K562 (cell line): ENCODE measurements around the gene NYAP1. TPM values are rescaled to one million over a fixed set of nuclear protein-coding genes. Genes with fewer than 3 reads are reported as not detected.

ENCODE experiments used
- ATAC-seq: fragments of 200-7000 bp; cut with Tn5 transposase; 3 replicates; pipeline ENCODE4 v1.9.1; 2020; ENCODE audit warnings: moderate library complexity
- BruUV-seq: library from RNA; stranded (reverse); fragments of 400-500 nt; replicated peaks from 2 replicates; lab custom pipeline; 2021; lab: Mats Ljungman, UMichigan
- CTCF ChIA-PET: fragments of 300-600 bp; formaldehyde crosslinking; extraction: SDS; loops from one replicate; lab custom pipeline; 2021; ENCODE audit warnings: low intra/inter-chr PET ratio; lab: Yijun Ruan, JAX
- POLR2A ChIA-PET: fragments of 300-600, 350-650 bp; sonication (Branson Sonifier 250); formaldehyde crosslinking; extraction: SDS; loops from one replicate; lab custom pipeline; 2021; ENCODE audit warnings: antibody characterized with exemption, inconsistent platforms; lab: Yijun Ruan, JAX
- DNase-seq, 4 experiments: peaks; one replicate each; pipeline versions ENCODE4 v3.0.0 to v3.0.0-alpha.2; 2011 to 2018; ENCODE audit warnings: low spot score in 3 of 4, mixed read lengths in 3 of 4; ENCODE audit errors: extremely low read depth in 1 of 4
- FAIRE-seq: peaks from 2 replicates; lab custom pipeline; 2011; peaks lifted over from hg19 to GRCh38; lab: Jason Lieb, UNC
- H2AFZ ChIP-seq: 2 replicates; pipeline ENCODE4 v1.6.0; 2011; ENCODE audit warnings: low read depth, low read length, control low read depth, inconsistent platforms
- H3K27ac ChIP-seq: fragments of 200-600 bp; 3 replicates; pipeline ENCODE4 v1.8.0; 2011; ENCODE audit warnings: low read depth, mild to moderate bottlenecking, control low read depth, inconsistent platforms, low read length, moderate library complexity, mixed read lengths; ENCODE audit errors: extremely low read depth
- H3K27me3 ChIP-seq, 2 experiments: fragments of 300-600 bp in 1 of 2; 2 replicates in 1 of 2; 3 replicates in 1 of 2; pipeline versions ENCODE4 v1.6.0 to v1.8.0; 2011; ENCODE audit warnings: inconsistent platforms in 2 of 2, low read length in 2 of 2, mild to moderate bottlenecking in 1 of 2, mixed read lengths in 1 of 2, moderate library complexity in 1 of 2; ENCODE audit not compliant: control insufficient read depth in 2 of 2, insufficient read depth in 2 of 2
- H3K36me3 ChIP-seq: fragments of 300-600 bp; 3 replicates; pipeline ENCODE4 v1.8.0; 2011; ENCODE audit warnings: mild to moderate bottlenecking, low read length, inconsistent platforms; ENCODE audit not compliant: control insufficient read depth, insufficient read depth
- H3K4me1 ChIP-seq, 2 experiments: fragments of 200-600 bp in 1 of 2; replicated peaks in 1 of 2; 2 replicates in 1 of 2; 3 replicates in 1 of 2; pipeline versions ENCODE4 v1.5.1 to v1.8.0; 2011; ENCODE audit warnings: inconsistent platforms in 2 of 2, low read length in 2 of 2, mild to moderate bottlenecking in 1 of 2, mixed read lengths in 1 of 2, moderate library complexity in 1 of 2; ENCODE audit not compliant: control insufficient read depth in 2 of 2, insufficient read depth in 2 of 2
- H3K4me2 ChIP-seq: 2 replicates; pipeline ENCODE4 v1.6.1; 2011; ENCODE audit warnings: low read length, control low read depth, inconsistent platforms, mixed read lengths; ENCODE audit not compliant: insufficient read depth
- H3K4me3 ChIP-seq: fragments of 200-600 bp; sonication (generic), shearing (Covaris generic); 2 replicates; pipeline ENCODE4 v1.5.1; 2016; ENCODE audit warnings: control low read depth, inconsistent platforms
- H3K79me2 ChIP-seq: fragments of 200-600 bp; 3 replicates; pipeline ENCODE4 v1.8.0; 2011; ENCODE audit warnings: low read length, inconsistent platforms; ENCODE audit not compliant: control insufficient read depth, insufficient read depth
- H3K9ac ChIP-seq, 2 experiments: 2 replicates each; pipeline versions ENCODE4 v1.6.0 to v1.6.1; 2011; ENCODE audit warnings: low read depth in 2 of 2, low read length in 2 of 2, control low read depth in 1 of 2, inconsistent platforms in 1 of 2, mild to moderate bottlenecking in 1 of 2, mixed read lengths in 1 of 2; ENCODE audit not compliant: insufficient read depth in 1 of 2
- H3K9me1 ChIP-seq: one replicate; pipeline ENCODE4 v1.6.0; 2011; ENCODE audit warnings: inconsistent platforms, mild to moderate bottlenecking, low read length, moderate library complexity; ENCODE audit not compliant: control insufficient read depth, insufficient read depth
- H3K9me3 ChIP-seq: replicated peaks from 2 replicates; pipeline ENCODE4 v1.5.1; 2011; ENCODE audit warnings: low read depth, low read length, inconsistent platforms; ENCODE audit not compliant: control insufficient read depth, insufficient read depth
- H4K20me1 ChIP-seq: replicated peaks from 2 replicates; pipeline ENCODE4 v1.6.1; 2011; ENCODE audit warnings: low read length, inconsistent platforms, mixed read lengths; ENCODE audit not compliant: control insufficient read depth, insufficient read depth
- DPF2 ChIP-seq: fragments of 450-650 bp; IDR thresholded peaks from 2 replicates; pipeline ENCODE4 v1.6.1; 2016
- ELF2 ChIP-seq: fragments of 250-450 bp; sonication (Bioruptor Pico); IDR thresholded peaks from 2 replicates; pipeline ENCODE4 v1.5.0; 2021; ENCODE audit warnings: mild to moderate bottlenecking
- FOXK2 ChIP-seq, 2 experiments: fragments of 450-650 bp; IDR thresholded peaks in 1 of 2; conservative IDR thresholded peaks in 1 of 2; 2 replicates each; pipeline ENCODE4 v1.6.1; 2016; ENCODE audit warnings: low read depth in 2 of 2, mild to moderate bottlenecking in 1 of 2
- KAT8 ChIP-seq: fragments of 450-650 bp; IDR thresholded peaks from 2 replicates; pipeline ENCODE4 v1.6.1; 2016; ENCODE audit warnings: low read depth, mild to moderate bottlenecking
- NFE2 ChIP-seq: IDR thresholded peaks from 2 replicates; pipeline ENCODE4 v1.6.1; 2014; ENCODE audit warnings: antibody characterized with exemption, low read depth
- ZBTB11 ChIP-seq, 3 experiments: fragments of 200-800 bp in 1 of 3; fragments of 250-450 bp in 1 of 3; fragments of 450-650 bp in 1 of 3; sonication (Bioruptor Pico) in 1 of 3; sonication (Bioruptor generic) in 1 of 3; formaldehyde crosslinking in 1 of 3; IDR thresholded peaks; 2 replicates each; pipeline versions ENCODE4 v1.6.1 to v1.8.0; 2016 to 2022; ENCODE audit warnings: mild to moderate bottlenecking in 2 of 3, missing genetic modification characterization in 2 of 3, missing compliant biosample characterization in 1 of 3, moderate library complexity in 1 of 3
- ZBTB9 ChIP-seq: fragments of 450-650 bp; formaldehyde crosslinking; IDR thresholded peaks from 2 replicates; pipeline ENCODE4 v1.4.0; 2020; ENCODE audit warnings: mild to moderate bottlenecking, moderate library complexity
- WGBS: fragments of 100-300 bp; shearing (Covaris generic); methylation state at CpG from one replicate; pipeline ENCODE4 v1.1.6; 2016; ENCODE audit warnings: low coverage, mixed read lengths; ENCODE audit not compliant: insufficient coverage; ENCODE audit errors: missing lambda C conversion rate; 5-methylcytosine and 5-hydroxymethylcytosine counted together
- in situ Hi-C: fragments of 300-500 bp; cut with MboI; formaldehyde crosslinking; loops from 4 replicates; pipeline ENCODE4 v1.15.0; 2018; ENCODE audit warnings: inconsistent platforms, mixed read lengths
- intact Hi-C: fragments of 100-400 bp; cut with micrococcal nuclease; formaldehyde crosslinking; loops from 2 replicates; pipeline ENCODE4 v1.14.2; 2022
- polyA plus RNA-seq, 8 experiments: library from polyadenylated mRNA; depleted of rRNA in 4 of 8; stranded (reverse) in 5 of 8; unstranded in 3 of 8; fragments of >200 nt; fragmentation: Nextera tagmentation in 2 of 8; fragmentation: Illumina TruSeq in 1 of 8; extraction: Ambion mirVana in 2 of 8; extraction: Trizol in 1 of 8; gene quantifications; 2 replicates each; pipeline versions ENCODE4 v1.2.1 to v1.2.3, GENCODE V29; 2011 to 2014; ENCODE audit warnings: inconsistent platforms in 1 of 8, missing spikeins in 1 of 8
- total RNA-seq, 7 experiments: library from RNA; depleted of rRNA in 6 of 7; stranded (reverse); fragments of >200 nt in 6 of 7; fragmentation: Illumina TruSeq in 2 of 7; extraction: Trizol in 2 of 7; gene quantifications; 2 replicates each; pipeline versions ENCODE4 v1.2.1 to v1.2.3, GENCODE V29; 2011 to 2021; ENCODE audit warnings: low replicate concordance in 1 of 7

Gene NYAP1
- total and polyA plus RNA-seq, 9 of the 15 experiments (the other 6 are each of a cell fraction or from before 2014, with no cell fraction given): 0.11 to 0.88 (median 0.22) TPM; not detected in 2

- H3K9me1 ChIP-seq: no peaks in the 10 kb centered on the region
- H3K27me3 ChIP-seq: no peaks in the 10 kb centered on the region
- H4K20me1 ChIP-seq: no peaks in the 10 kb centered on the region
- 94% methylated on average over 15 of the region's 15 CpGs for WGBS
- no peaks in the 10 kb centered on the region for H3K9me3 ChIP-seq
- in situ Hi-C loops: no loop called here
- H3K36me3 ChIP-seq: no peaks in the 10 kb centered on the region
- peaks cover 19 to 39% of the 10 kb centered on the region in 2 experiments; a peak in 4 of 5 replicates for H3K4me1 ChIP-seq
- TF ChIP-seq KAT8: no peak
- no TSS peak for BruUV-seq
- H3K4me3 ChIP-seq: no peak overlapping the region
- FAIRE-seq (no peak), ATAC-seq (no peak), DNase-seq (peak in 1 of 4 experiments; percentile 2)
- peak overlapping the region; percentile 35; the same call in 1 of the 2 replicates for H2AFZ ChIP-seq
- H3K9ac ChIP-seq: peak overlapping the region in 1 of 2 experiments; percentile 72; a peak in 2 of 4 replicates
- intact Hi-C loops: no loop called here
- no peak overlapping the region for H3K4me2 ChIP-seq
- ChIA-PET CTCF (no interaction called here), POLR2A (interaction anchor here (0.6 to 1.8 kb wide), 2 partner anchors 12 to 60 kb away, joined by 3 to 5 read pairs; no protein-coding TSS in a partner anchor)
- H3K27ac ChIP-seq: no peak overlapping the region
- H3K79me2 ChIP-seq: no peaks in the 10 kb centered on the region
These were observed 25.5 kb downstream of the NYAP1 start for GRCh38 chr7:100509231-100509630.

GRCh38 chr7:100510437-100511239 is 26.9 kb downstream of the NYAP1 start:
- H4K20me1 ChIP-seq: no peaks in the 10 kb centered on the region
- in situ Hi-C loops: no loop called here
- peak overlapping the region; percentile 26 to 82; a peak in 2 of 4 replicates for H3K9ac ChIP-seq
- H3K4me1 ChIP-seq: peaks cover 24 to 43% of the 10 kb centered on the region in 2 experiments; a peak in 4 of 5 replicates
- peak overlapping the region; percentile 53 for H3K4me2 ChIP-seq
- intact Hi-C loops: loop anchor here (2.0 kb wide), 1 partner anchor 28 kb away; the partner anchor contains the start of gene AGFG2
- 39% methylated on average over 9 of the region's 9 CpGs for WGBS
- DNase-seq: peak; percentile 60 to 93 (median 78)
- no peaks in the 10 kb centered on the region for H3K36me3 ChIP-seq
- no peaks in the 10 kb centered on the region for H3K27me3 ChIP-seq
- BruUV-seq: no TSS peak
- ChIA-PET POLR2A (no interaction called here), CTCF (no interaction called here)
- H3K9me3 ChIP-seq: no peaks in the 10 kb centered on the region
- peak overlapping the region; percentile 3 for H3K27ac ChIP-seq
- peak; percentile 93 for ATAC-seq
- FAIRE-seq: peak; percentile 92
- H3K79me2 ChIP-seq: no peaks in the 10 kb centered on the region
- H2AFZ ChIP-seq: peak overlapping the region; percentile 15
- H3K4me3 ChIP-seq: no peak overlapping the region
- H3K9me1 ChIP-seq: no peaks in the 10 kb centered on the region
- 0 out of 2 replicates have a peak, but pooled peaks have one; percentile 31 for TF ChIP-seq ZBTB9 (CRISPR knock-in tag)
- peak; percentile 25 to 36; a peak in 1 of 4 replicates for TF ChIP-seq FOXK2 (conservative IDR thresholded peaks at IDR 0.05 in 1 of 2, IDR thresholded peaks at IDR 0.05 in 1 of 2; ENCODE audit: low read depth in 2 of 2)
- peak; percentile 99 for TF ChIP-seq DPF2
- peak in 1 of 3 experiments; percentile 74; a peak in 2 of 6 replicates for TF ChIP-seq ZBTB11 (CRISPR knock-in tag; IDR thresholded peaks at IDR 0.05)
- no peak for TF ChIP-seq ELF2 (CRISPR knock-in tag)
- TF ChIP-seq NFE2: no peak
